Gastrocnemius medialis (tissue), 4 donors: ENCODE results near the gene ACOT11. TPM values are rescaled to one million over a fixed set of nuclear protein-coding genes. Genes with fewer than 3 reads are reported as not detected.
A peak's percentile ranks its signal among the peaks of the same experiment; 100 is the strongest.

Source experiments
- ATAC-seq, 2 donors: fragments of 150-250 bp; one replicate each; pipeline ENCODE4 v1.9.1; 2016
- DNase-seq, 2 donors: peaks; one replicate each; pipeline ENCODE4 v3.0.0-alpha.2; 2019
- H3K27ac ChIP-seq, 4 donors: fragments of 200-600 bp; sonication (generic); 1 replicate in 1 of 4; 2 replicates in 3 of 4; pipeline ENCODE4 v1.5.1; 2016 to 2018; ENCODE audit warnings: mild to moderate bottlenecking in 2 of 4, moderate library complexity in 1 of 4
- H3K27me3 ChIP-seq, 3 donors: fragments of 200-600 bp; sonication (generic) in 2 of 3; 1 replicate in 1 of 3; 2 replicates in 2 of 3; pipeline versions ENCODE4 v1.5.1 to v1.6.0; 2016 to 2019; ENCODE audit warnings: mild to moderate bottlenecking in 1 of 3, moderate library complexity in 1 of 3
- H3K36me3 ChIP-seq, 2 donors: fragments of 200-600 bp; sonication (generic) in 1 of 2; one replicate each; pipeline ENCODE4 v1.5.1; 2017 to 2018
- H3K4me1 ChIP-seq, 2 donors: fragments of 200-600 bp; sonication (generic) in 1 of 2; one replicate each; pipeline ENCODE4 v1.5.1; 2016 to 2017; ENCODE audit warnings: mild to moderate bottlenecking in 2 of 2
- H3K4me3 ChIP-seq, 4 donors: fragments of 200-600 bp; sonication (generic) in 3 of 4; 1 replicate in 1 of 4; 2 replicates in 3 of 4; pipeline ENCODE4 v1.5.1; 2016 to 2019; ENCODE audit warnings: mild to moderate bottlenecking in 2 of 4
- H3K9me3 ChIP-seq, 3 donors: fragments of 200-600 bp; sonication (generic) in 2 of 3; 1 replicate in 1 of 3; 2 replicates in 2 of 3; pipeline ENCODE4 v1.5.1; 2016 to 2019
- CTCF ChIP-seq, 5 experiments: fragments of 450-650 bp in 3 of 5; fragments of 200-600 bp in 2 of 5; sonication (generic) in 2 of 5; IDR thresholded peaks in 4 of 5; conservative IDR thresholded peaks in 1 of 5; 1 replicate in 4 of 5; 2 replicates in 1 of 5; pipeline ENCODE4 v1.5.1; 2016 to 2019; ENCODE audit warnings: antibody characterized with exemption in 5 of 5, mild to moderate bottlenecking in 3 of 5, moderate library complexity in 3 of 5
- POLR2A ChIP-seq, 2 donors: fragments of 450-650 bp; IDR thresholded peaks; one replicate each; pipeline ENCODE4 v1.6.1; 2017; ENCODE audit warnings: antibody characterized with exemption in 2 of 2, mild to moderate bottlenecking in 2 of 2, moderate library complexity in 2 of 2
- in situ Hi-C, 4 donors: fragments of 200-750 bp; cut with MboI; loops; one replicate each; pipeline versions ENCODE4 v1.15.0 to v1.8.0; 2017; ENCODE audit warnings: low sequenced_read_pairs in 4 of 4
- intact Hi-C: fragments of 100-400 bp; cut with DNase I; formaldehyde crosslinking; loops from one replicate; pipeline ENCODE4 v1.15.1; 2023; ENCODE audit warnings: low total_unique reads
- total RNA-seq, 4 donors: library from RNA; depleted of rRNA; stranded (reverse); fragments of >200 nt; gene quantifications; one replicate each; pipeline versions ENCODE4 v1.1.0 to v1.2.3, GENCODE V29; 2016

ACOT11 gene
- total RNA-seq, 4 donors from 2014 or later: 0.90 to 3.2 (median 1.2) TPM

- TF ChIP-seq POLR2A (IDR thresholded peaks at IDR 0.05) (no peak), CTCF (IDR thresholded peaks at IDR 0.05 in 4 of 5, conservative IDR thresholded peaks at IDR 0.05 in 1 of 5) (no peak)
- in situ Hi-C loops: no loop called here
- intact Hi-C loops: no loop called here
These were observed 93.1 kb downstream of the ACOT11 start, which contains the start of gene MROH7 for GRCh38 chr1:54640863-54641836. Gene MROH7 (plus strand): TSS chr1:54641786. CDS start chr1:54652927, 11,141 bp downstream.

GRCh38 chr1:54643736-54644135 is 95.7 kb downstream of the ACOT11 start:
- Histone ChIP-seq H3K27me3 (no peaks in the 10 kb centered on the region), H3K4me3 (no peak overlapping the region), H3K27ac (no peak overlapping the region), H3K9me3 (no peaks in the 10 kb centered on the region), H3K4me1 (peaks cover 11 to 15% of the 10 kb centered on the region in 2 donors), H3K36me3 (no peaks in the 10 kb centered on the region)
- TF ChIP-seq CTCF (IDR thresholded peaks at IDR 0.05 in 4 of 5, conservative IDR thresholded peaks at IDR 0.05 in 1 of 5) (no peak), POLR2A (IDR thresholded peaks at IDR 0.05) (no peak)
- in situ Hi-C loops: no loop called here
- intact Hi-C loops: no loop called here
- no peak for ATAC-seq
- DNase-seq: no peak

More at GRCh38 chr1:54640863-54641836, 93.1 kb downstream of the ACOT11 start, which contains the start of gene MROH7:
- no peaks in the 10 kb centered on the region for H3K36me3 ChIP-seq
- DNase-seq (no peak), ATAC-seq (no peak)
- no peaks in the 10 kb centered on the region for H3K27me3 ChIP-seq
- H3K27ac ChIP-seq: no peak within 1 kb of the TSS
- peaks cover 4 to 9% of the 10 kb centered on the region in 2 donors for H3K4me1 ChIP-seq
- no peak within 1 kb of the TSS for H3K4me3 ChIP-seq
- H3K9me3 ChIP-seq: no peaks in the 10 kb centered on the region

- Histone ChIP-seq H3K36me3 (no peaks in the 10 kb centered on the region), H3K27ac (peak overlapping the region; percentile 37 to 75 (median 62)), H3K4me1 (peaks cover 9 to 11% of the 10 kb centered on the region in 2 donors), H3K27me3 (no peaks in the 10 kb centered on the region), H3K4me3 (no peak overlapping the region), H3K9me3 (no peaks in the 10 kb centered on the region)
- in situ Hi-C loops (no loop called here), intact Hi-C loops (no loop called here)
- ATAC-seq (peak; percentile 88 to 93), DNase-seq (peak; percentile 34 to 62)
- TF ChIP-seq POLR2A (IDR thresholded peaks at IDR 0.05) (no peak), CTCF (IDR thresholded peaks at IDR 0.05 in 4 of 5, conservative IDR thresholded peaks at IDR 0.05 in 1 of 5) (no peak)
These were observed 98.0 kb downstream of the ACOT11 start for GRCh38 chr1:54645806-54646676.

GRCh38 chr1:54649130-54649898 is 101.3 kb downstream of the ACOT11 start:
- Histone ChIP-seq H3K9me3 (no peaks in the 10 kb centered on the region), H3K27me3 (no peaks in the 10 kb centered on the region), H3K4me1 (peaks cover 9 to 11% of the 10 kb centered on the region in 2 donors), H3K27ac (no peak overlapping the region), H3K36me3 (no peaks in the 10 kb centered on the region), H3K4me3 (no peak overlapping the region)
- TF ChIP-seq CTCF (IDR thresholded peaks at IDR 0.05 in 4 of 5, conservative IDR thresholded peaks at IDR 0.05 in 1 of 5) (no peak), POLR2A (IDR thresholded peaks at IDR 0.05) (no peak)
- intact Hi-C loops (no loop called here), in situ Hi-C loops (no loop called here)
- ATAC-seq (no peak), DNase-seq (no peak)
